ENCODE data around the gene SSH2. TPM values are rescaled to one million over a fixed set of nuclear protein-coding genes. Genes with fewer than 3 reads are reported as not detected.
A peak's percentile ranks its signal among the peaks of the same experiment; 100 is the strongest.

The SSH2 gene
- polyA plus RNA-seq, 1 of the 3 experiments (the other 2 are of a cell fraction) = 8.8 TPM

- TF ChIP-seq RCOR1 (IDR thresholded peaks at IDR 0.05; ENCODE audit: low read length) (no peak), RAD21 (IDR thresholded peaks at IDR 0.05; ENCODE audit: low read length) (no peak), FOSL2 (IDR thresholded peaks at IDR 0.05; ENCODE audit: borderline replicate concordance, low read depth) (no peak), TAF1 (IDR thresholded peaks at IDR 0.05; ENCODE audit: borderline replicate concordance, low read depth, low read length) (no peak), MXI1 (IDR thresholded peaks at IDR 0.05; ENCODE audit: low read depth, low read length) (no peak), YY1 (IDR thresholded peaks at IDR 0.05; ENCODE audit: low read depth) (no peak), RXRA (IDR thresholded peaks at IDR 0.05; ENCODE audit: borderline replicate concordance, low read depth) (no peak), NRF1 (IDR thresholded peaks at IDR 0.05; ENCODE audit: low read depth, low read length) (no peak), SIN3A (IDR thresholded peaks at IDR 0.05; ENCODE audit: borderline replicate concordance, low read depth, low read length) (no peak), PBX3 (IDR thresholded peaks at IDR 0.05) (no peak), EP300 (IDR thresholded peaks at IDR 0.05; ENCODE audit: borderline replicate concordance in 1 of 2, low read depth in 1 of 2, low read length in 1 of 2) (no peak), FOXJ3 (CRISPR knock-in tag; IDR thresholded peaks at IDR 0.05) (no peak), IRF3 (IDR thresholded peaks at IDR 0.05; ENCODE audit: low read depth, low read length) (no peak), CHD2 (IDR thresholded peaks at IDR 0.05; ENCODE audit: low read length, partially characterized antibody) (no peak), POLR2AphosphoS5 (IDR thresholded peaks at IDR 0.05; ENCODE audit: low read depth, low read length) (no peak), NFIC (IDR thresholded peaks at IDR 0.05; ENCODE audit: borderline replicate concordance) (no peak), RFX5 (IDR thresholded peaks at IDR 0.05; ENCODE audit: low read length) (no peak), CTCF (IDR thresholded peaks at IDR 0.05) (no peak), ELF1 (IDR thresholded peaks at IDR 0.05) (no peak), TEAD4 (IDR thresholded peaks at IDR 0.05; ENCODE audit: borderline replicate concordance, insufficient read depth) (no peak)
- Histone ChIP-seq H3K9ac (no peak overlapping the region), H3K36me3 (replicated peaks in 1 of 2; ENCODE audit: control insufficient read depth in 1 of 2, insufficient read depth in 2 of 2, low read length in 1 of 2) (peaks cover 12 to 22% of the 10 kb centered on the region in 2 experiments), H3K4me3 (ENCODE audit: low read depth in 2 of 2, low read length in 1 of 2) (no peak overlapping the region), H3K4me1 (ENCODE audit: control insufficient read depth in 1 of 2, insufficient read depth in 2 of 2, low read depth in 1 of 2, low read length in 1 of 2) (peaks cover 5 to 18% of the 10 kb centered on the region in 2 experiments; a peak in 2 of 4 replicates), H3F3A (replicated peaks; ENCODE audit: insufficient read depth) (no peaks in the 10 kb centered on the region), H3K27ac (ENCODE audit: low read depth in 2 of 2, low read length in 1 of 2) (peak overlapping the region in 1 of 2 experiments; percentile 74; a peak in 2 of 4 replicates), H3K4me2 (no peak overlapping the region), H3K9me2 (no peaks in the 10 kb centered on the region), H3K9me3 (no peaks in the 10 kb centered on the region), H3K79me2 (ENCODE audit: insufficient read depth) (no peaks in the 10 kb centered on the region), H2AFZ (ENCODE audit: low read depth) (0 out of 2 replicates have a peak overlapping the region, but pooled peaks have one; percentile 18), H3K27me3 (ENCODE audit: insufficient read depth) (no peaks in the 10 kb centered on the region), H4K20me1 (ENCODE audit: insufficient read depth) (no peaks in the 10 kb centered on the region)
- ChIA-PET POLR2A (no interaction called here), CTCF (interaction anchor here (1.1 to 1.4 kb wide), 2 partner anchors 13 to 16 kb away, joined by 4 to 6 read pairs; no protein-coding TSS in a partner anchor)
- DNase-seq = peak; percentile 17
- WGBS (ENCODE audit: low lambda C conversion rate) = 87% methylated on average over 3 of the region's 3 CpGs
Measured at GRCh38 chr17:29682987-29683386, 247.0 kb downstream of the SSH2 start.

Measured in SK-N-SH (cell line).